ENCODE results near the gene MACF1. TPM values are rescaled to one million over a fixed set of nuclear protein-coding genes. Genes with fewer than 3 reads are reported as not detected.
"Not testable (repeated sequence)": the region's sequence is repeated elsewhere in the genome, so short reads cannot be mapped to it uniquely, and the experiment has no call there.

Gene MACF1
- total RNA-seq, 2 donors from 2014 or later, result 434 to 605 TPM

- peaks cover 4% of the 10 kb centered on the region for H3K4me1 Mint-ChIP-seq
- H3K36me3 Mint-ChIP-seq (ENCODE audit: low read depth), result peaks cover 97% of the 10 kb centered on the region
- no peak overlapping the region for H3K4me3 Mint-ChIP-seq
- no peaks in the 10 kb centered on the region for H3K9me3 Mint-ChIP-seq
- ATAC-seq (replicated peaks), result no peak
- H3K27me3 Mint-ChIP-seq, result no peaks in the 10 kb centered on the region
- peak overlapping the region; percentile 4 for H3K27ac Mint-ChIP-seq
Measured at GRCh38 chr1:39431927-39432326, 227.4 kb downstream of the MACF1 start.

GRCh38 chr1:39434797-39435395 lies 230.4 kb downstream of the MACF1 start:
- Mint-ChIP-seq H3K4me3 (no peak overlapping the region), H3K27ac (peak overlapping the region; percentile 3), H3K4me1 (peaks cover 4% of the 10 kb centered on the region), H3K27me3 (no peaks in the 10 kb centered on the region), H3K36me3 (ENCODE audit: low read depth) (peaks cover 97% of the 10 kb centered on the region), H3K9me3 (no peaks in the 10 kb centered on the region)
- ATAC-seq (replicated peaks), result no peak

- no peak for ATAC-seq (replicated peaks)
- Mint-ChIP-seq H3K27me3 (no peaks in the 10 kb centered on the region), H3K4me1 (peaks cover 4% of the 10 kb centered on the region), H3K4me3 (no peak overlapping the region), H3K9me3 (no peaks in the 10 kb centered on the region), H3K36me3 (ENCODE audit: low read depth) (peaks cover 97% of the 10 kb centered on the region), H3K27ac (peak overlapping the region; percentile 3)
Measured at GRCh38 chr1:39435597-39435996, 231.1 kb downstream of the MACF1 start.

GRCh38 chr1:39436842-39437241 lies 232.3 kb downstream of the MACF1 start:
- no peaks in the 10 kb centered on the region for H3K9me3 Mint-ChIP-seq
- ATAC-seq (replicated peaks), result no peak
- peaks cover 2% of the 10 kb centered on the region for H3K4me1 Mint-ChIP-seq
- H3K27me3 Mint-ChIP-seq, result no peaks in the 10 kb centered on the region
- H3K4me3 Mint-ChIP-seq, result no peak overlapping the region
- H3K36me3 Mint-ChIP-seq (ENCODE audit: low read depth), result peaks cover 97% of the 10 kb centered on the region
- H3K27ac Mint-ChIP-seq, result peak overlapping the region; percentile 3

GRCh38 chr1:39438042-39438441 lies 233.5 kb downstream of the MACF1 start:
- no peak for ATAC-seq (replicated peaks)
- Mint-ChIP-seq H3K4me1 (no peaks in the 10 kb centered on the region), H3K36me3 (ENCODE audit: low read depth) (peaks cover 97% of the 10 kb centered on the region), H3K27ac (peak overlapping the region; percentile 23), H3K9me3 (no peaks in the 10 kb centered on the region), H3K4me3 (no peak overlapping the region), H3K27me3 (no peaks in the 10 kb centered on the region)

- H3K36me3 Mint-ChIP-seq (ENCODE audit: low read depth), result peaks cover 98% of the 10 kb centered on the region
- no peaks in the 10 kb centered on the region for H3K4me1 Mint-ChIP-seq
- H3K4me3 Mint-ChIP-seq, result no peak overlapping the region
- no peaks in the 10 kb centered on the region for H3K27me3 Mint-ChIP-seq
- ATAC-seq (replicated peaks), result no peak
- no peaks in the 10 kb centered on the region for H3K9me3 Mint-ChIP-seq
- H3K27ac Mint-ChIP-seq, result peak overlapping the region; percentile 2
Measured at GRCh38 chr1:39440856-39441255, 236.4 kb downstream of the MACF1 start.

GRCh38 chr1:39441797-39442196 lies 237.3 kb downstream of the MACF1 start:
- H3K4me1 Mint-ChIP-seq, result no peaks in the 10 kb centered on the region
- no peaks in the 10 kb centered on the region for H3K27me3 Mint-ChIP-seq
- no peak overlapping the region for H3K4me3 Mint-ChIP-seq
- H3K27ac Mint-ChIP-seq, result no peak overlapping the region
- no peak for ATAC-seq (replicated peaks)
- peaks cover 97% of the 10 kb centered on the region for H3K36me3 Mint-ChIP-seq (ENCODE audit: low read depth)
- H3K9me3 Mint-ChIP-seq, result no peaks in the 10 kb centered on the region

GRCh38 chr1:39445573-39445972 lies 241.1 kb downstream of the MACF1 start:
- H3K36me3 Mint-ChIP-seq (ENCODE audit: low read depth), result peaks cover 97% of the 10 kb centered on the region
- no peak overlapping the region for H3K27ac Mint-ChIP-seq
- H3K27me3 Mint-ChIP-seq, result no peaks in the 10 kb centered on the region
- no peak for ATAC-seq (replicated peaks)
- H3K9me3 Mint-ChIP-seq, result no peaks in the 10 kb centered on the region
- no peaks in the 10 kb centered on the region for H3K4me1 Mint-ChIP-seq
- H3K4me3 Mint-ChIP-seq, result no peak overlapping the region

- peaks cover 97% of the 10 kb centered on the region for H3K36me3 Mint-ChIP-seq (ENCODE audit: low read depth)
- H3K27me3 Mint-ChIP-seq, result no peaks in the 10 kb centered on the region
- H3K4me1 Mint-ChIP-seq, result no peaks in the 10 kb centered on the region
- ATAC-seq (replicated peaks), result no peak
- no peak overlapping the region for H3K4me3 Mint-ChIP-seq
- H3K27ac Mint-ChIP-seq, result no peak overlapping the region
- H3K9me3 Mint-ChIP-seq, result no peaks in the 10 kb centered on the region
Measured at GRCh38 chr1:39446986-39447567, 242.6 kb downstream of the MACF1 start.

- not testable (repeated sequence) for H3K4me1 Mint-ChIP-seq; ATAC-seq (replicated peaks); H3K27ac Mint-ChIP-seq; H3K27me3 Mint-ChIP-seq; H3K9me3 Mint-ChIP-seq; H3K4me3 Mint-ChIP-seq
- H3K36me3 Mint-ChIP-seq (ENCODE audit: low read depth), result peaks cover 99% of the 10 kb centered on the region
Measured at GRCh38 chr1:39450041-39450440, 245.5 kb downstream of the MACF1 start.

- Mint-ChIP-seq H3K27ac (no peak overlapping the region), H3K9me3 (no peaks in the 10 kb centered on the region), H3K27me3 (no peaks in the 10 kb centered on the region), H3K4me3 (no peak overlapping the region), H3K36me3 (ENCODE audit: low read depth) (peaks cover 99% of the 10 kb centered on the region), H3K4me1 (no peaks in the 10 kb centered on the region)
- ATAC-seq (replicated peaks), result no peak
Measured at GRCh38 chr1:39450956-39451606, 246.6 kb downstream of the MACF1 start.

- Mint-ChIP-seq H3K9me3 (no peaks in the 10 kb centered on the region), H3K27me3 (no peaks in the 10 kb centered on the region), H3K4me3 (no peak overlapping the region), H3K27ac (no peak overlapping the region), H3K36me3 (ENCODE audit: low read depth) (peaks cover 100% of the 10 kb centered on the region), H3K4me1 (peaks cover 7% of the 10 kb centered on the region)
- ATAC-seq (replicated peaks), result no peak
Measured at GRCh38 chr1:39452081-39452480, 247.6 kb downstream of the MACF1 start.

GRCh38 chr1:39452540-39452939 lies 248.0 kb downstream of the MACF1 start:
- no peak for ATAC-seq (replicated peaks)
- Mint-ChIP-seq H3K9me3 (no peaks in the 10 kb centered on the region), H3K4me1 (peaks cover 7% of the 10 kb centered on the region), H3K36me3 (ENCODE audit: low read depth) (peaks cover 100% of the 10 kb centered on the region), H3K27ac (no peak overlapping the region), H3K27me3 (no peaks in the 10 kb centered on the region), H3K4me3 (no peak overlapping the region)

- peaks cover 7% of the 10 kb centered on the region for H3K4me1 Mint-ChIP-seq
- peaks cover 100% of the 10 kb centered on the region for H3K36me3 Mint-ChIP-seq (ENCODE audit: low read depth)
- no peaks in the 10 kb centered on the region for H3K9me3 Mint-ChIP-seq
- no peak for ATAC-seq (replicated peaks)
- H3K27me3 Mint-ChIP-seq, result no peaks in the 10 kb centered on the region
- H3K27ac Mint-ChIP-seq, result peak overlapping the region; percentile 65
- no peak overlapping the region for H3K4me3 Mint-ChIP-seq
Measured at GRCh38 chr1:39453603-39454002, 249.1 kb downstream of the MACF1 start.

GRCh38 chr1:39458991-39459390 lies 254.5 kb downstream of the MACF1 start:
- H3K4me1 Mint-ChIP-seq, result peaks cover 7% of the 10 kb centered on the region
- no peaks in the 10 kb centered on the region for H3K27me3 Mint-ChIP-seq
- no peak overlapping the region for H3K4me3 Mint-ChIP-seq
- H3K9me3 Mint-ChIP-seq, result no peaks in the 10 kb centered on the region
- ATAC-seq (replicated peaks), result no peak
- H3K36me3 Mint-ChIP-seq (ENCODE audit: low read depth), result peaks cover 100% of the 10 kb centered on the region
- H3K27ac Mint-ChIP-seq, result no peak overlapping the region

Data from activated T-helper 17 cell treated with anti-CD3 and anti-CD28 coated beads, Interleukin-2, amount 50 U/mL, for 72 hours (primary cell).